Fibroblast of lung (primary cell): Measurements from ENCODE around the gene BMP8A. TPM values are rescaled to one million over a fixed set of nuclear protein-coding genes. Genes with fewer than 3 reads are reported as not detected.

Experiments
- DNase-seq, 2 donors: peaks; one replicate each; pipeline versions ENCODE4 v3.0.0 to v3.0.0-alpha.2; 2010; ENCODE audit warnings: low read depth in 2 of 2
- H2AFZ ChIP-seq: 2 replicates; pipeline ENCODE4 v1.5.1; 2012; ENCODE audit warnings: low read length, control low read depth, inconsistent platforms
- H3K27ac ChIP-seq: 2 replicates; pipeline ENCODE4 v1.5.1; 2011; ENCODE audit warnings: low read length, control low read depth; ENCODE audit not compliant: insufficient read depth
- H3K27me3 ChIP-seq: 2 replicates; pipeline ENCODE4 v1.5.1; 2011; ENCODE audit warnings: mild to moderate bottlenecking, low read length; ENCODE audit not compliant: control insufficient read depth, insufficient read depth
- H3K36me3 ChIP-seq: 2 replicates; pipeline ENCODE4 v1.5.1; 2011; ENCODE audit warnings: low read length; ENCODE audit not compliant: control insufficient read depth, insufficient read depth
- H3K4me1 ChIP-seq: 2 replicates; pipeline ENCODE4 v1.5.1; 2011; ENCODE audit warnings: low read length; ENCODE audit not compliant: control insufficient read depth, insufficient read depth; ENCODE audit errors: extremely low read depth
- H3K4me2 ChIP-seq: 2 replicates; pipeline ENCODE4 v1.5.1; 2011; ENCODE audit warnings: low read length, control low read depth; ENCODE audit not compliant: insufficient read depth; ENCODE audit errors: extremely low read depth
- H3K4me3 ChIP-seq, 4 experiments: fragments of 200-600 bp in 1 of 4; sonication (generic) in 1 of 4; replicated peaks in 1 of 4; 2 replicates each; pipeline ENCODE4 v1.5.1; 2011 to 2016; ENCODE audit warnings: low read length in 4 of 4, low read depth in 3 of 4, mild to moderate bottlenecking in 3 of 4, control low read depth in 2 of 4, inconsistent platforms in 1 of 4, mixed read lengths in 1 of 4; ENCODE audit not compliant: insufficient read depth in 1 of 4; ENCODE audit errors: control extremely low read depth in 1 of 4
- H3K79me2 ChIP-seq: 2 replicates; pipeline ENCODE4 v1.5.1; 2012; ENCODE audit warnings: mild to moderate bottlenecking, low read length, inconsistent platforms; ENCODE audit not compliant: control insufficient read depth, insufficient read depth
- H3K9ac ChIP-seq: 2 replicates; pipeline ENCODE4 v1.5.1; 2011; ENCODE audit warnings: mild to moderate bottlenecking, low read length, control low read depth; ENCODE audit not compliant: insufficient read depth
- H3K9me3 ChIP-seq: 2 replicates; pipeline ENCODE4 v1.5.1; 2012; ENCODE audit warnings: low read depth, low read length; ENCODE audit not compliant: control insufficient read depth, insufficient read depth
- H4K20me1 ChIP-seq: 2 replicates; pipeline ENCODE4 v1.5.1; 2011; ENCODE audit warnings: low read length; ENCODE audit not compliant: control insufficient read depth, insufficient read depth; ENCODE audit errors: extremely low read depth
- CTCF ChIP-seq, 2 donors: IDR thresholded peaks in 1 of 2; conservative IDR thresholded peaks in 1 of 2; 1 replicate in 1 of 2; 2 replicates in 1 of 2; pipeline ENCODE4 v1.5.1; 2011 to 2012; ENCODE audit warnings: low read length in 2 of 2, control low read depth in 1 of 2, inconsistent platforms in 1 of 2, low read depth in 1 of 2, mild to moderate bottlenecking in 1 of 2
- EZH2 ChIP-seq: IDR thresholded peaks from 2 replicates; pipeline ENCODE4 v1.5.1; 2012; ENCODE audit warnings: low read length, control low read depth, mild to moderate bottlenecking; ENCODE audit errors: missing control alignments
- polyA plus RNA-seq, 2 donors: library from polyadenylated mRNA; depleted of rRNA in 1 of 2; stranded (reverse) in 1 of 2; unstranded in 1 of 2; fragments of >200 nt; gene quantifications; 2 replicates each; pipeline ENCODE4 v1.2.1, GENCODE V29; 2011 to 2012; ENCODE audit warnings: missing spikeins in 1 of 2
- total RNA-seq: library from RNA; depleted of rRNA; stranded (reverse); fragments of >200 nt; gene quantifications from 2 replicates; pipeline ENCODE4 v1.2.1, GENCODE V29; 2014

Gene BMP8A
- total and polyA plus RNA-seq, 2 donors (not counting 1 experiment from before 2014, with no cell fraction given): 0.33 to 0.41 TPM

DNA sequence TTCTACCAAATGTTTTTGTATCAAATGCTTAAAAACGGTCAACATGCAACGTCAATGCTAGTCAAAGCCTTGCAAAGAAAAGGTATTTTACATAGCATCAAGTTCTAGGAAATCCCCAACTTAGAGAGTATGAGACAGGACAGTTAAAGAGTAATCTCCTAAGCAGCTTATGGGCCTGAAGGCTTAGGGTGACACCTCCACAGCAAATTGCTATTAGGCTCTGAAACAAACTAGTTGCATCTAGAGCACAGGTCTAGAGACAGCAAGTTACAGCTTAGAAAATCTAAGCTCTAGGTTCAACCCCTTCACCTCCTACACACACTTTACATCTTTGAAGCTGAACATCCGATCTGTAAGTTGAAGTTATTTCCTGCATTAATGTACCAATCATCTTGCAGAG, 71.5 kb downstream of the BMP8A start:
- H3K4me2 ChIP-seq: no peak overlapping the region
- H3K79me2 ChIP-seq: peaks cover 12% of the 10 kb centered on the region
- peaks cover 42% of the 10 kb centered on the region for H3K36me3 ChIP-seq
- H3K9me3 ChIP-seq: no peaks in the 10 kb centered on the region
- no peak overlapping the region for H3K27ac ChIP-seq
- no peak for DNase-seq
- H3K4me3 ChIP-seq: no peak overlapping the region
- no peak overlapping the region for H2AFZ ChIP-seq
- no peaks in the 10 kb centered on the region for H3K27me3 ChIP-seq
- H3K9ac ChIP-seq: no peak overlapping the region
- H3K4me1 ChIP-seq: no peaks in the 10 kb centered on the region
- H4K20me1 ChIP-seq: no peaks in the 10 kb centered on the region
- TF ChIP-seq EZH2 (no peak), CTCF (conservative IDR thresholded peaks at IDR 0.05 in 1 of 2, IDR thresholded peaks at IDR 0.05 in 1 of 2; ENCODE audit: low read depth in 1 of 2, low read length in 2 of 2) (no peak)

DNA sequence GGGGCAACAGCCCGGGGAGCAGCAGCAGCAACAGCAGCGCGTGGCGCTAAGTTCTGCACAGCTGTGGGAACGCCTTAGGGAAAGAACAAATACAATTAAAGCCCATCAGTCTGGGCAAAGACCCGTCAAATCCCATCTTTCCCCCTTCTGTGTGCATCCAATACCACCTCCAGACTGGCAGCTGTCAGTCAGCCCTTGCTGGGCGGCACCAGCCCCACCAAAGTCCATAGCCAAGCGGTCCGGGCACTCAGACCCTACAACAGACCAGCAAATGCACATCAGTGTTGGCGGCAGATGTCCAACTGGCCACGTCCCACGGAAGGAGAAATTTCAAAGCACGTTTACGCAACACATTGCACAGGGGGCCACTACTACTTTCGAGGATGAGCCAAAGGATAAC, 72.2 kb downstream of the BMP8A start:
- TF ChIP-seq CTCF (conservative IDR thresholded peaks at IDR 0.05 in 1 of 2, IDR thresholded peaks at IDR 0.05 in 1 of 2; ENCODE audit: low read depth in 1 of 2, low read length in 2 of 2): no peak
- no peak for TF ChIP-seq EZH2
- Histone ChIP-seq H3K9me3 (no peaks in the 10 kb centered on the region), H3K9ac (no peak overlapping the region), H3K4me3 (no peak overlapping the region), H3K4me1 (no peaks in the 10 kb centered on the region), H3K27me3 (no peaks in the 10 kb centered on the region), H3K36me3 (peaks cover 45% of the 10 kb centered on the region), H4K20me1 (no peaks in the 10 kb centered on the region), H2AFZ (no peak overlapping the region), H3K27ac (no peak overlapping the region), H3K79me2 (peaks cover 12% of the 10 kb centered on the region), H3K4me2 (no peak overlapping the region)
- DNase-seq: no peak

DNA sequence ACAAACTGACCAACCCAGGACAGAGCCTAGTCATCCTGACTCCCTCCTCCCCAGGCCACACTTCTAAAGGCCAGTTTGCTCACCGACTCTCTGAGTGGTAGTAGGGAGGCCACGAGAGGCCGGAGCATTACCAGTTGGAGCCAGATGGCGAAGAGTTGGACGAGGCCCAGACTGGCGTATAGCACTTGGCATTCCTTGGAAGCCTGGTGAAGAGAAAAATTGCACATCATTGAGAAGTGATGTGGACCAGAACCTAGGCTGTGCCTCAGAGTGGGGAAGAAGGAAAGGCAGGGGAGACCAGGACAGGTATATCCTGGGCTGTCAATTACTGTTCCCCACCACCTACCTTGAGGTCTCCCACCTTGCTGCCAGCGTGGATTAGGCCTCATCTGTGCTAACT, 72.9 kb downstream of the BMP8A start:
- H3K4me2 ChIP-seq: no peak overlapping the region
- H3K36me3 ChIP-seq: peaks cover 44% of the 10 kb centered on the region
- no peaks in the 10 kb centered on the region for H3K4me1 ChIP-seq
- H3K4me3 ChIP-seq: no peak overlapping the region
- H3K27me3 ChIP-seq: no peaks in the 10 kb centered on the region
- peaks cover 12% of the 10 kb centered on the region for H3K79me2 ChIP-seq
- no peak overlapping the region for H3K9ac ChIP-seq
- H3K27ac ChIP-seq: no peak overlapping the region
- no peak for TF ChIP-seq EZH2
- no peak for TF ChIP-seq CTCF (conservative IDR thresholded peaks at IDR 0.05 in 1 of 2, IDR thresholded peaks at IDR 0.05 in 1 of 2; ENCODE audit: low read depth in 1 of 2, low read length in 2 of 2)
- DNase-seq: no peak
- no peaks in the 10 kb centered on the region for H3K9me3 ChIP-seq
- H2AFZ ChIP-seq: no peak overlapping the region
- H4K20me1 ChIP-seq: no peaks in the 10 kb centered on the region
